ENCODE data around the gene PCGF1.

DNA sequence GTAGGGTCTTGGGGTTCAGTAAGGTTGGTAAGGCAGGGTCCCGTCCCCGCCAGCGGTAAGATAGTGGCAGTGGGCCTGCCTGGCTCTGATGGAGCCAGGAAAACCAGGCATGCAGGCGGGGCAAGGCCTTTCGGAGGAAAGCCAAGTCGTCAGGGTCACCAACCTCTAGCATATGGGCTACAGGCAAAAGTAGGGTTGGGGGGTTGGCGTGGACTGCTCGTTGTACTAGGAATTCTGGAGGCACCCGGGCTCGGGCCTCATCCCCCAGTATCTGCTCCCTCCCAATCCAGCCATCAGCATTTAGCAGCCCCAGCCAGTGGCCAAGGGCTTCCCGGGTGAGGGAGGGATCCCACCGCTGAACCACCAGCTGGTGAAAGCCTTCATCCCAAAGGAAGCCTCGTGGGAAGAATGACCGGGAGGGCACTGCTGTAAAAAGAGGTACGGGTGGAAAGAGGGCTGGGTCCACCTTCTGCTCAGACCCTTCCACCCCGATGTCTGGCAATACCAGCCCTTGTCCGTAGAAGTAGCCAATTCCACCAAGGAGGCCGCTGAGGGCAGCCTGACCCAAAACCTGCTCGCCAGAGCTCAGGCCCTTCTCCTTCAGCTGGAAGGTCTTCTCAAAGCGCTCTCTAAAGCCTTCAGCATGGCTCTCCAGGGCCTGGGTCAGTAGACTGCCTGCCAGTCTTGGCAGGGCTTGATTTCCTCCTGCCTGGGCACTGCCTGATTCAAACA lies 45.3 kb downstream of the PCGF1 start:
- TF ChIP-seq, protein P1, sequence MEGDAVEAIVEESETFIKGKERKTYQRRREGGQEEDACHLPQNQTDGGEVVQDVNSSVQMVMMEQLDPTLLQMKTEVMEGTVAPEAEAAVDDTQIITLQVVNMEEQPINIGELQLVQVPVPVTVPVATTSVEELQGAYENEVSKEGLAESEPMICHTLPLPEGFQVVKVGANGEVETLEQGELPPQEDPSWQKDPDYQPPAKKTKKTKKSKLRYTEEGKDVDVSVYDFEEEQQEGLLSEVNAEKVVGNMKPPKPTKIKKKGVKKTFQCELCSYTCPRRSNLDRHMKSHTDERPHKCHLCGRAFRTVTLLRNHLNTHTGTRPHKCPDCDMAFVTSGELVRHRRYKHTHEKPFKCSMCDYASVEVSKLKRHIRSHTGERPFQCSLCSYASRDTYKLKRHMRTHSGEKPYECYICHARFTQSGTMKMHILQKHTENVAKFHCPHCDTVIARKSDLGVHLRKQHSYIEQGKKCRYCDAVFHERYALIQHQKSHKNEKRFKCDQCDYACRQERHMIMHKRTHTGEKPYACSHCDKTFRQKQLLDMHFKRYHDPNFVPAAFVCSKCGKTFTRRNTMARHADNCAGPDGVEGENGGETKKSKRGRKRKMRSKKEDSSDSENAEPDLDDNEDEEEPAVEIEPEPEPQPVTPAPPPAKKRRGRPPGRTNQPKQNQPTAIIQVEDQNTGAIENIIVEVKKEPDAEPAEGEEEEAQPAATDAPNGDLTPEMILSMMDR (CRISPR knock-in tag; IDR thresholded peaks at IDR 0.05), result no peak
- TF ChIP-seq, protein P2, sequence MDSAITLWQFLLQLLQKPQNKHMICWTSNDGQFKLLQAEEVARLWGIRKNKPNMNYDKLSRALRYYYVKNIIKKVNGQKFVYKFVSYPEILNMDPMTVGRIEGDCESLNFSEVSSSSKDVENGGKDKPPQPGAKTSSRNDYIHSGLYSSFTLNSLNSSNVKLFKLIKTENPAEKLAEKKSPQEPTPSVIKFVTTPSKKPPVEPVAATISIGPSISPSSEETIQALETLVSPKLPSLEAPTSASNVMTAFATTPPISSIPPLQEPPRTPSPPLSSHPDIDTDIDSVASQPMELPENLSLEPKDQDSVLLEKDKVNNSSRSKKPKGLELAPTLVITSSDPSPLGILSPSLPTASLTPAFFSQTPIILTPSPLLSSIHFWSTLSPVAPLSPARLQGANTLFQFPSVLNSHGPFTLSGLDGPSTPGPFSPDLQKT (CRISPR knock-in tag; IDR thresholded peaks at IDR 0.05; ENCODE audit: borderline replicate concordance), result no peak
